ENCODE data around the gene B3GAT2.
"Not testable (repeated sequence)": the region's sequence is repeated elsewhere in the genome, so short reads cannot be mapped to it uniquely, and the experiment has no call there.

The B3GAT2 gene

DNA sequence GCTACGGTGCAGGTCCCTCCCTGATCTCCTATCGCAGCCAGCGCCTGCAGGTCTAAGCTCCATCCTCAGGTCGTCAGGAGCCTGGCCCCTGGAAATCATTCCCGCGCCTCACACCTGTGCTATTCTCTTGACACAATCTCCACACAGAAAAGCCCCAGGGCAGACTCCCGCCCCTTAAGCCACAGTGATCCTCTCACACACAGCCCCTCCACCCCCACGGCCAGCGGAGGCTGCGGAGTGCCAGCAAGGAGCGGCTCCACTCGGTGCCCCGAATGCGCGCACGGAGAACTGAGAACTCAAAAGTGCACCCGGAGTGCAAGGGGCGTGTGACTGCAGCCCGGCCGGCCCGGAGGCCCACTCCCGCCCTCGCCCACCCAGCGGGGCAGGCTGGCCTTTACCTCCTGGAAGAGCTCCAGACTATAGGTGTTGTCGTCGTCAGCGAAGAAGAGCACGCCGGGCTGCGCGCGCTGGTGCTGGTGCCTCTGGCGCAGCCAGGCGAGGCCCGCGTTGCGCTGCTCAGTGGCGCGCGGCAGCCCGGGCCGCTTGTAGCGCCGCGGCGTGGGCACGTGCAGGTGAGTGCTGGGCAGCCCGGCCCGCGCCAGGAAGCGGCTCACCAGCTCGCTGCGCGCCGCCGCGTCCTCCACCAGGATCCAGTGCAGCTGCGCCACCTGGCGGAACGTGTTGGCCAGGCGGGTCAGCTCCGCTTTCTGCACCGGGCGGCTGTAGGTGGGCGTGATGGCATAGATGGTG lies 1.2 kb downstream of the B3GAT2 start:
- H3K4me3 ChIP-seq (ENCODE audit: low read length): peak overlapping the region; percentile 35
- DNase-seq (ENCODE audit: low read depth): peak; percentile 90
- TF ChIP-seq, protein P1, sequence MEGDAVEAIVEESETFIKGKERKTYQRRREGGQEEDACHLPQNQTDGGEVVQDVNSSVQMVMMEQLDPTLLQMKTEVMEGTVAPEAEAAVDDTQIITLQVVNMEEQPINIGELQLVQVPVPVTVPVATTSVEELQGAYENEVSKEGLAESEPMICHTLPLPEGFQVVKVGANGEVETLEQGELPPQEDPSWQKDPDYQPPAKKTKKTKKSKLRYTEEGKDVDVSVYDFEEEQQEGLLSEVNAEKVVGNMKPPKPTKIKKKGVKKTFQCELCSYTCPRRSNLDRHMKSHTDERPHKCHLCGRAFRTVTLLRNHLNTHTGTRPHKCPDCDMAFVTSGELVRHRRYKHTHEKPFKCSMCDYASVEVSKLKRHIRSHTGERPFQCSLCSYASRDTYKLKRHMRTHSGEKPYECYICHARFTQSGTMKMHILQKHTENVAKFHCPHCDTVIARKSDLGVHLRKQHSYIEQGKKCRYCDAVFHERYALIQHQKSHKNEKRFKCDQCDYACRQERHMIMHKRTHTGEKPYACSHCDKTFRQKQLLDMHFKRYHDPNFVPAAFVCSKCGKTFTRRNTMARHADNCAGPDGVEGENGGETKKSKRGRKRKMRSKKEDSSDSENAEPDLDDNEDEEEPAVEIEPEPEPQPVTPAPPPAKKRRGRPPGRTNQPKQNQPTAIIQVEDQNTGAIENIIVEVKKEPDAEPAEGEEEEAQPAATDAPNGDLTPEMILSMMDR (IDR thresholded peaks at IDR 0.05; ENCODE audit: insufficient read depth, low read depth, low read length, missing control alignments): peak; percentile 67

DNA sequence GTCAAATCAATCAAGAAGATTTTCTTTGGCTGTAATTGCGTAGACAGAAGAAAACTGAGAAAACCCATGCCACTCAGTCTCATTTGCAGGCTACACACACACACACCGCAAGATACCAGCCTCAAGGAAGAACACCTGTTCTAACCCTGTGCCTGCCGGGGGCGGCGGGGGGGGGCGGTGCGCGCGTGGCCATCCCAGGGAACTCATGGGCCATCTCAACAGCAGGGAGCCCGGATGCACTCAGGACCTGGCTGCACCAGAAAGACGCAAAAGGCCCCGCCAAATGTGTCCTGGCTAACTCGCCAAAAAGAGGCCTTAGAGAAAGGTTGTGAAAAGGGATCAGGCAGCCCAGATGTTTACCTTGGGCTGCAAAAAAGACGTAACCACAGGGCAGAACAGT lies 2.1 kb downstream of the B3GAT2 start:
- DNase-seq (ENCODE audit: low read depth): no peak
- no peak overlapping the region for H3K4me3 ChIP-seq (ENCODE audit: low read length)
- TF ChIP-seq, protein P1 (IDR thresholded peaks at IDR 0.05; ENCODE audit: insufficient read depth, low read depth, low read length, missing control alignments): no peak

DNA sequence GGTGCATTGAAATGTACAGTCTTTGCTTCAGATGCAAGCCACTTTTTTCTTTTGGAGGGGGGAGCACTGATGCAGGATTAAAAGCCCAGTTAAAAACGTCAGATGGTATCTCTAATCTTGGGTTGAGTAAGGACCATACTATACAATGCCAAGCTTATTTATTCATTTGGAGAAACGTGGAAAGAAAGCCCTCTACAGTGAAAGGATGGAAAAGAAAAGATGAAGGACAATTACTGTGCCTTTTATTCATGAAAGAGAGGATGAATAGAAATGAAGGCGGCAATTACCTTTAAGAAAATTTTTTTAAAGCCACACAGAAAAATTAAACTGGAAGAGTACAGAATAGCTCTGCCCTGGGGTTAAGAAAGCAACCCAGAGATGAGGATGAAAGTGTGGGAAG lies 2.7 kb downstream of the B3GAT2 start:
- TF ChIP-seq, protein P1 (IDR thresholded peaks at IDR 0.05; ENCODE audit: insufficient read depth, low read depth, low read length, missing control alignments): no peak
- no peak for DNase-seq (ENCODE audit: low read depth)
- H3K4me3 ChIP-seq (ENCODE audit: low read length): no peak overlapping the region

DNA sequence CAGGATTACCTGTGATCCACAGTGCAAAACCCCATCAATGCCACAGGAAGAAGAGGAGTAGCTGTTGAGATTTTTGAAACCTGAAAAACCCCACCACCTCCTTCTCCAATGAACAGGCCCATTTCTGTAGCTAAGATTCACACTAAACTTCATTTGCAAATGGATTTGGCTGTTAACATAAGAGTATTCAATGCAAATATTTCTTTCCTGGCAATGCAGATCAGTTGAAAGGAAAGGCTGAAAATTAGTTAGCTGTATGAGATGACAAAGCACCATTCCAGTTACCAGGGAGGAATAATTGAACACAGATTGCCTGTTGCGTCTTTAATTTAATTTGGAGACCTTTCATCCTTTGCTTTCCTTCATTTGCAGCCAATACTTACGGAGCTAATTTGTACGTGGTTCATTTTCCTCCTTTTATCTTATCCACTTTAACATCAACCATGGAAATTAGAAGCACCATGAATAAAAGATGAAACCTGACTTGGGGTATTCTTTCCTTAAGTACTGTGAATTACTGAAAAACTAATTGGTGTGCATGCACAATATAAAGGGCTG lies 4.2 kb downstream of the B3GAT2 start:
- H3K4me3 ChIP-seq (ENCODE audit: low read length): no peak overlapping the region
- TF ChIP-seq, protein P1 (IDR thresholded peaks at IDR 0.05; ENCODE audit: insufficient read depth, low read depth, low read length, missing control alignments): no peak
- no peak for DNase-seq (ENCODE audit: low read depth)

DNA sequence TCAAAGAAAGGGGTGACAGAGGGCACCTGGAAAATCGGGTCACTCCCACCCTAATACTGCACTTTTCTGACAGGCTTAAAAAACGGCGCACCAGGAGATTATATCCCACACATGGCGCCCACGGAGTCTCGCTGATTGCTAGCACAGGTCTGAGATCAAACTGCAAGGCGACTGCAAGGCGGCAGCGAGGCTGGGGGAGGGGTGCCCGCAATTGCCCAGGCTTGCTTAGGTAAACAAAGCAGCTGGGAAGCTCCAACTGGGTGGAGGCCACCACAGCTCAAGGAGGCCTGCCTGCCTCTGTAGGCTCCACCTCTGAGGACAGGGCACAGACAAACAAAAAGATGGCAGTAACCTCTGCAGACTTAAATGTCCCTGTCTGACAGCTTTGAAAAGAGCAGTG lies 12.5 kb downstream of the B3GAT2 start:
- not testable (repeated sequence) for DNase-seq (ENCODE audit: low read depth); H3K4me3 ChIP-seq (ENCODE audit: low read length)

DNA sequence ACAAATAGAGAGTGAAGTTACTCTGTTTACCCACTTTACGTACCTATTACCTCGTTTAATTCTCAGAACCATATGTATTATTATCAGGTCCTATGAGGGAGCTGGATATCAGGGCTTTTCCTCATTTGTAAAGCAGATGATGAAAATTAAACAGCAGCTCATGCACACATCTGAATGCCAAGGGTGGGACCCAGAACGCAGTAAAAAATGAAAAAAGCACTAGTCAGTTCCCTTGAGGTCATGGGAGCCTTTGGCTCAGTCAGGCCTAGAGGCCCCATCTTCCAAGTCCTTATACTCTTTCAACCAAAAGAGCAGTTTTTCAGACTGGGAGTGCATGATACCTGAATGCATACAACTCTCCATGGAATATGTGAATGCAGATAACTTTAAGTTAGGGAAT lies 23.0 kb downstream of the B3GAT2 start:
- TF ChIP-seq, protein P1 (IDR thresholded peaks at IDR 0.05; ENCODE audit: insufficient read depth, low read depth, low read length, missing control alignments): no peak
- no peak for DNase-seq (ENCODE audit: low read depth)
- no peak overlapping the region for H3K4me3 ChIP-seq (ENCODE audit: low read length)

DNA sequence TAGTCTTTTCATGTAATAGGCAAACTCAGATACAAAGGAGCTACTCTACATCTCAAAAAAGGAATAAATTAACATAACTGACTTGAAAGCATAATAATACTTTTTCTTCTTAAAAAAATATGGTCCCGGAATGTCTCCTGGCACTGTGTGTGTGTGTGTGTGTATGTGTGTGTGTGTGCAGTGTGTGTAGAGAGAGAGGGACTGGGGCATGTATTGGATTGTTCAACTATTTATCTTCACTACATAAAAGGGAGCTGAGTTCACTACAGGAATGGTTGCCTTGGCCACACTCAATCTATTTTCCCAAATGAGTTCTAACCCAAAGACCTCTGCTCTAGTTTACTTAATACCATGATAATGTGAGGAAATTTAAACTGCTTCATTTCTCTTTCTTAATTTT lies 51.1 kb downstream of the B3GAT2 start:
- TF ChIP-seq, protein P1 (IDR thresholded peaks at IDR 0.05; ENCODE audit: insufficient read depth, low read depth, low read length, missing control alignments): no peak

More for the DNA sequence above, 51.1 kb downstream of the B3GAT2 start:
- no peak for DNase-seq (ENCODE audit: low read depth)
- H3K4me3 ChIP-seq (ENCODE audit: low read length): no peak overlapping the region
